ENCODE data around the gene CYB5D1. TPM values are rescaled to one million over a fixed set of nuclear protein-coding genes. Genes with fewer than 3 reads are reported as not detected.
A peak's percentile ranks its signal among the peaks of the same experiment; 100 is the strongest.

The CYB5D1 gene
- total RNA-seq, 1 experiment from 2014 or later, result 7.5 TPM

- in situ Hi-C loops (cut with HindIII; ENCODE audit: low pct_unique_long_range_greater_than_20kb, low sequenced_read_pairs), result no loop called here
Observed at GRCh38 chr17:7841396-7841914, 16.3 kb upstream of the CYB5D1 start.

GRCh38 chr17:7841915-7842379, 15.9 kb upstream of the CYB5D1 start:
- peak; percentile 90 for DNase-seq (ENCODE audit: low read depth, low spot score)
- in situ Hi-C loops (cut with HindIII; ENCODE audit: low pct_unique_long_range_greater_than_20kb, low sequenced_read_pairs), result no loop called here

More at GRCh38 chr17:7841396-7841914, 16.3 kb upstream of the CYB5D1 start:
- DNase-seq (ENCODE audit: low read depth, low spot score), result peak; percentile 56

GRCh38 chr17:7842380-7843256, 15.2 kb upstream of the CYB5D1 start:
- in situ Hi-C loops (cut with HindIII; ENCODE audit: low pct_unique_long_range_greater_than_20kb, low sequenced_read_pairs), result no loop called here
- peak; percentile 61 for DNase-seq (ENCODE audit: low read depth, low spot score)

- DNase-seq (ENCODE audit: low read depth, low spot score), result no peak
- in situ Hi-C loops (cut with HindIII; ENCODE audit: low pct_unique_long_range_greater_than_20kb, low sequenced_read_pairs), result no loop called here
Observed at GRCh38 chr17:7843257-7843535, 14.6 kb upstream of the CYB5D1 start.

GRCh38 chr17:7843536-7844291, 14.1 kb upstream of the CYB5D1 start:
- in situ Hi-C loops (cut with HindIII; ENCODE audit: low pct_unique_long_range_greater_than_20kb, low sequenced_read_pairs), result no loop called here
- peak; percentile 77 for DNase-seq (ENCODE audit: low read depth, low spot score)

GRCh38 chr17:7844292-7845154, 13.3 kb upstream of the CYB5D1 start:
- DNase-seq (ENCODE audit: low read depth, low spot score), result peak; percentile 96
- in situ Hi-C loops (cut with HindIII; ENCODE audit: low pct_unique_long_range_greater_than_20kb, low sequenced_read_pairs), result no loop called here

- in situ Hi-C loops (cut with HindIII; ENCODE audit: low pct_unique_long_range_greater_than_20kb, low sequenced_read_pairs), result no loop called here
- DNase-seq (ENCODE audit: low read depth, low spot score), result no peak
Observed at GRCh38 chr17:7845359-7846062, 12.3 kb upstream of the CYB5D1 start.

- in situ Hi-C loops (cut with HindIII; ENCODE audit: low pct_unique_long_range_greater_than_20kb, low sequenced_read_pairs), result no loop called here
- no peak for DNase-seq (ENCODE audit: low read depth, low spot score)
Observed at GRCh38 chr17:7846063-7846735, 11.6 kb upstream of the CYB5D1 start.

- in situ Hi-C loops (cut with HindIII; ENCODE audit: low pct_unique_long_range_greater_than_20kb, low sequenced_read_pairs), result no loop called here
Observed at GRCh38 chr17:7846765-7847661, 10.8 kb upstream of the CYB5D1 start.

GRCh38 chr17:7848131-7848579, 9.6 kb upstream of the CYB5D1 start:
- in situ Hi-C loops (cut with HindIII; ENCODE audit: low pct_unique_long_range_greater_than_20kb, low sequenced_read_pairs), result no loop called here
- DNase-seq (ENCODE audit: low read depth, low spot score), result no peak

More at GRCh38 chr17:7846765-7847661, 10.8 kb upstream of the CYB5D1 start:
- no peak for DNase-seq (ENCODE audit: low read depth, low spot score)

- in situ Hi-C loops (cut with HindIII; ENCODE audit: low pct_unique_long_range_greater_than_20kb, low sequenced_read_pairs), result no loop called here
Observed at GRCh38 chr17:7848739-7849129, 9.1 kb upstream of the CYB5D1 start.

GRCh38 chr17:7849130-7849750, 8.6 kb upstream of the CYB5D1 start:
- no peak for DNase-seq (ENCODE audit: low read depth, low spot score)
- in situ Hi-C loops (cut with HindIII; ENCODE audit: low pct_unique_long_range_greater_than_20kb, low sequenced_read_pairs), result no loop called here

More at GRCh38 chr17:7848739-7849129, 9.1 kb upstream of the CYB5D1 start:
- DNase-seq (ENCODE audit: low read depth, low spot score), result no peak

- in situ Hi-C loops (cut with HindIII; ENCODE audit: low pct_unique_long_range_greater_than_20kb, low sequenced_read_pairs), result no loop called here
- no peak for DNase-seq (ENCODE audit: low read depth, low spot score)
Observed at GRCh38 chr17:7849751-7850504, 7.9 kb upstream of the CYB5D1 start.

GRCh38 chr17:7850701-7851437, 6.9 kb upstream of the CYB5D1 start:
- in situ Hi-C loops (cut with HindIII; ENCODE audit: low pct_unique_long_range_greater_than_20kb, low sequenced_read_pairs), result no loop called here
- DNase-seq (ENCODE audit: low read depth, low spot score), result no peak
